Cardiac muscle cell (in vitro differentiated cells and primary cell): Measurements from ENCODE around the gene DNAH3. TPM values are rescaled to one million over a fixed set of nuclear protein-coding genes. Genes with fewer than 3 reads are reported as not detected.
"Not testable (repeated sequence)": the region's sequence is repeated elsewhere in the genome, so short reads cannot be mapped to it uniquely, and the experiment has no call there.

Experiments
- DNase-seq, 2 donors: peaks; one replicate each; pipeline versions ENCODE4 v3.0.0 to v3.0.0-alpha.2; 2010 to 2017; ENCODE audit warnings: low read depth in 1 of 2, low spot score in 1 of 2
- H3K27ac ChIP-seq: fragments of 200-600 bp; sonication (generic); 2 replicates; pipeline ENCODE4 v1.5.1; 2016
- H3K27me3 ChIP-seq: fragments of 200-600 bp; sonication (generic); 2 replicates; pipeline ENCODE4 v1.6.0; 2016; ENCODE audit warnings: control low read depth
- H3K36me3 ChIP-seq: fragments of 200-600 bp; sonication (generic); 2 replicates; pipeline ENCODE4 v1.5.1; 2016; ENCODE audit warnings: control low read depth
- H3K4me1 ChIP-seq: fragments of 200-600 bp; sonication (generic); 2 replicates; pipeline ENCODE4 v1.8.1; 2017; ENCODE audit warnings: low read depth, mild to moderate bottlenecking, mixed run types
- H3K4me3 ChIP-seq: fragments of 200-600 bp; sonication (generic); 2 replicates; pipeline ENCODE4 v1.5.1; 2016; ENCODE audit warnings: mild to moderate bottlenecking
- H3K9me3 ChIP-seq: fragments of 200-600 bp; sonication (generic); 2 replicates; pipeline ENCODE4 v1.5.1; 2017; ENCODE audit warnings: low read depth, mild to moderate bottlenecking, control low read depth
- CTCF ChIP-seq: IDR thresholded peaks from 2 replicates; pipeline ENCODE4 v1.5.1; 2012; ENCODE audit warnings: low read depth, mild to moderate bottlenecking, low read length
- polyA plus RNA-seq: library from polyadenylated mRNA; unstranded; fragments of >200 nt; fragmentation: Nextera tagmentation; extraction: Ambion mirVana; gene quantifications from 2 replicates; pipeline ENCODE4 v1.2.1, GENCODE V29; 2016
- total RNA-seq: library from RNA; depleted of rRNA; stranded (reverse); fragments of >200 nt; gene quantifications from 2 replicates; pipeline ENCODE4 v1.2.3, GENCODE V29; 2016

Gene DNAH3
- total and polyA plus RNA-seq, 2 experiments from 2014 or later = 0.39 TPM; not detected in 1

- DNase-seq = no peak
- Histone ChIP-seq H3K27me3 (no peaks in the 10 kb centered on the region), H3K36me3 (peaks cover 9% of the 10 kb centered on the region)
Observed at GRCh38 chr16:21175397-21175796, 24.8 kb upstream of the DNAH3 start.

GRCh38 chr16:21172650-21173049, 22.0 kb upstream of the DNAH3 start:
- Histone ChIP-seq H3K27ac (no peak overlapping the region), H3K9me3 (no peaks in the 10 kb centered on the region), H3K4me1 (no peaks in the 10 kb centered on the region), H3K27me3 (no peaks in the 10 kb centered on the region), H3K36me3 (peaks cover 9% of the 10 kb centered on the region), H3K4me3 (no peak overlapping the region)
- DNase-seq = no peak
- TF ChIP-seq CTCF = no peak

More at GRCh38 chr16:21175397-21175796, 24.8 kb upstream of the DNAH3 start:
- Histone ChIP-seq H3K9me3 (no peaks in the 10 kb centered on the region), H3K4me1 (no peaks in the 10 kb centered on the region), H3K4me3 (no peak overlapping the region), H3K27ac (no peak overlapping the region)
- TF ChIP-seq CTCF = no peak

- H3K4me3 ChIP-seq, H3K27me3 ChIP-seq, H3K4me1 ChIP-seq, H3K36me3 ChIP-seq, DNase-seq, H3K9me3 ChIP-seq, H3K27ac ChIP-seq: not testable (repeated sequence)
Observed at GRCh38 chr16:21170116-21170515, 19.5 kb upstream of the DNAH3 start.

GRCh38 chr16:21169249-21169981, 18.8 kb upstream of the DNAH3 start:
- no peak for DNase-seq
- Histone ChIP-seq H3K4me3 (no peak overlapping the region), H3K9me3 (no peaks in the 10 kb centered on the region), H3K27ac (no peak overlapping the region), H3K36me3 (peaks cover 7% of the 10 kb centered on the region), H3K4me1 (no peaks in the 10 kb centered on the region), H3K27me3 (no peaks in the 10 kb centered on the region)
- TF ChIP-seq CTCF = no peak

- no peaks in the 10 kb centered on the region for H3K4me1 ChIP-seq
- no peak overlapping the region for H3K27ac ChIP-seq
- H3K27me3 ChIP-seq = no peaks in the 10 kb centered on the region
- no peak overlapping the region for H3K4me3 ChIP-seq
- no peaks in the 10 kb centered on the region for H3K9me3 ChIP-seq
- peaks cover 5% of the 10 kb centered on the region for H3K36me3 ChIP-seq
- no peak for DNase-seq
- TF ChIP-seq CTCF = no peak
Observed at GRCh38 chr16:21167929-21168602, 17.4 kb upstream of the DNAH3 start.

GRCh38 chr16:21167360-21167759, 16.7 kb upstream of the DNAH3 start:
- no peak for TF ChIP-seq CTCF
- H3K9me3 ChIP-seq = no peaks in the 10 kb centered on the region
- no peak overlapping the region for H3K4me3 ChIP-seq
- no peak overlapping the region for H3K27ac ChIP-seq
- no peaks in the 10 kb centered on the region for H3K27me3 ChIP-seq
- no peak for DNase-seq
- peaks cover 5% of the 10 kb centered on the region for H3K36me3 ChIP-seq
- H3K4me1 ChIP-seq = no peaks in the 10 kb centered on the region
